Measurements from ENCODE around the gene DNPEP.

DNA sequence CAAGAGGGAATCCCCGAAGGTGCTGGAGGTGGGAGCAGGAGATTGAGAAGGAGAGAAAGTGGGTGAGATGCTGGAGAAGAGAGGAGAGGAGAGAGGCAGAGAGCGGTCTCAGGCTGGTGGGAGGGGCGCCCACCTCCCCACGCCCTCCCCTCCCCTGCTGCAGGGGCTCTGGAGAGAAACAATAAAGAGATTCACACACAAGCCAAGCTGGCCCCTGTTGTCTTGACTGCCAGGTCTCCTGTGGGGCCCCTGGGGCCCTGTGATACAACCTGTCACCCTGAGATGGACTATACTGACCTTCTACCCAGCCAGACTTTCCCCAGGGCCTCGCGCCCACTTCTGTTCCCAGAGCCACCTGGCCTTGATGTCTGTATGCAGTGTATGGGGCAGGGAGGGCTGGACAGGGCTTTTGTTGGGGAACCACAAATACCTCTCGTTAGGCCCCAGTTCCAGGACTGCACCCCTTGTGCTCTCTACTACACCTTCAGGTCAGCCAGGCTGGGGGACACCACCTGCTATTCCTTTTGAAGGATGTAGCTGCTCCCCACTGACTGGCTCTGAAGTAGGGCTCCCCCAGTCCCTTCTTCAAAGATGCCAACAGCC, 38.9 kb upstream of the DNPEP start:
- TF ChIP-seq, protein P1, sequence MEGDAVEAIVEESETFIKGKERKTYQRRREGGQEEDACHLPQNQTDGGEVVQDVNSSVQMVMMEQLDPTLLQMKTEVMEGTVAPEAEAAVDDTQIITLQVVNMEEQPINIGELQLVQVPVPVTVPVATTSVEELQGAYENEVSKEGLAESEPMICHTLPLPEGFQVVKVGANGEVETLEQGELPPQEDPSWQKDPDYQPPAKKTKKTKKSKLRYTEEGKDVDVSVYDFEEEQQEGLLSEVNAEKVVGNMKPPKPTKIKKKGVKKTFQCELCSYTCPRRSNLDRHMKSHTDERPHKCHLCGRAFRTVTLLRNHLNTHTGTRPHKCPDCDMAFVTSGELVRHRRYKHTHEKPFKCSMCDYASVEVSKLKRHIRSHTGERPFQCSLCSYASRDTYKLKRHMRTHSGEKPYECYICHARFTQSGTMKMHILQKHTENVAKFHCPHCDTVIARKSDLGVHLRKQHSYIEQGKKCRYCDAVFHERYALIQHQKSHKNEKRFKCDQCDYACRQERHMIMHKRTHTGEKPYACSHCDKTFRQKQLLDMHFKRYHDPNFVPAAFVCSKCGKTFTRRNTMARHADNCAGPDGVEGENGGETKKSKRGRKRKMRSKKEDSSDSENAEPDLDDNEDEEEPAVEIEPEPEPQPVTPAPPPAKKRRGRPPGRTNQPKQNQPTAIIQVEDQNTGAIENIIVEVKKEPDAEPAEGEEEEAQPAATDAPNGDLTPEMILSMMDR (IDR thresholded peaks at IDR 0.05; ENCODE audit: insufficient read depth, low read length) = no peak
- TF ChIP-seq POLR2AphosphoS5 (IDR thresholded peaks at IDR 0.05; ENCODE audit: low read depth) = no peak
- TF ChIP-seq, protein P2, sequence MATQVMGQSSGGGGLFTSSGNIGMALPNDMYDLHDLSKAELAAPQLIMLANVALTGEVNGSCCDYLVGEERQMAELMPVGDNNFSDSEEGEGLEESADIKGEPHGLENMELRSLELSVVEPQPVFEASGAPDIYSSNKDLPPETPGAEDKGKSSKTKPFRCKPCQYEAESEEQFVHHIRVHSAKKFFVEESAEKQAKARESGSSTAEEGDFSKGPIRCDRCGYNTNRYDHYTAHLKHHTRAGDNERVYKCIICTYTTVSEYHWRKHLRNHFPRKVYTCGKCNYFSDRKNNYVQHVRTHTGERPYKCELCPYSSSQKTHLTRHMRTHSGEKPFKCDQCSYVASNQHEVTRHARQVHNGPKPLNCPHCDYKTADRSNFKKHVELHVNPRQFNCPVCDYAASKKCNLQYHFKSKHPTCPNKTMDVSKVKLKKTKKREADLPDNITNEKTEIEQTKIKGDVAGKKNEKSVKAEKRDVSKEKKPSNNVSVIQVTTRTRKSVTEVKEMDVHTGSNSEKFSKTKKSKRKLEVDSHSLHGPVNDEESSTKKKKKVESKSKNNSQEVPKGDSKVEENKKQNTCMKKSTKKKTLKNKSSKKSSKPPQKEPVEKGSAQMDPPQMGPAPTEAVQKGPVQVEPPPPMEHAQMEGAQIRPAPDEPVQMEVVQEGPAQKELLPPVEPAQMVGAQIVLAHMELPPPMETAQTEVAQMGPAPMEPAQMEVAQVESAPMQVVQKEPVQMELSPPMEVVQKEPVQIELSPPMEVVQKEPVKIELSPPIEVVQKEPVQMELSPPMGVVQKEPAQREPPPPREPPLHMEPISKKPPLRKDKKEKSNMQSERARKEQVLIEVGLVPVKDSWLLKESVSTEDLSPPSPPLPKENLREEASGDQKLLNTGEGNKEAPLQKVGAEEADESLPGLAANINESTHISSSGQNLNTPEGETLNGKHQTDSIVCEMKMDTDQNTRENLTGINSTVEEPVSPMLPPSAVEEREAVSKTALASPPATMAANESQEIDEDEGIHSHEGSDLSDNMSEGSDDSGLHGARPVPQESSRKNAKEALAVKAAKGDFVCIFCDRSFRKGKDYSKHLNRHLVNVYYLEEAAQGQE (IDR thresholded peaks at IDR 0.05; ENCODE audit: insufficient replicate concordance, low read depth) = no peak
- TF ChIP-seq GABPA (IDR thresholded peaks at IDR 0.05; ENCODE audit: low read depth) = no peak
- no peak for TF ChIP-seq SPI1 (IDR thresholded peaks at IDR 0.05; ENCODE audit: borderline replicate concordance, low read depth)

All from HL-60 (cell line).